Peyer's patch (tissue), 4 donors: ENCODE data around the gene ZP2. TPM values are rescaled to one million over a fixed set of nuclear protein-coding genes. Genes with fewer than 3 reads are reported as not detected.
"Not testable (repeated sequence)": the region's sequence is repeated elsewhere in the genome, so short reads cannot be mapped to it uniquely, and the experiment has no call there.

Experiments
- DNase-seq, 3 donors: peaks; one replicate each; pipeline ENCODE4 v3.0.0-alpha.2; 2017 to 2019
- H3K27ac ChIP-seq, 4 donors: fragments of 200-600 bp; sonication (generic); one replicate each; pipeline ENCODE4 v1.5.1; 2016 to 2019
- H3K27me3 ChIP-seq, 2 donors: fragments of 200-600 bp; sonication (generic); one replicate each; pipeline ENCODE4 v1.5.1; 2019
- H3K36me3 ChIP-seq, 3 donors: fragments of 200-600 bp; sonication (generic); one replicate each; pipeline ENCODE4 v1.5.1; 2016 to 2019
- H3K4me1 ChIP-seq, 4 donors: fragments of 200-600 bp; sonication (generic); one replicate each; pipeline ENCODE4 v1.5.1; 2016 to 2019
- H3K4me3 ChIP-seq, 4 donors: fragments of 200-600 bp; sonication (generic); 1 replicate in 3 of 4; 2 replicates in 1 of 4; pipeline ENCODE4 v1.5.1; 2016 to 2019; ENCODE audit warnings: mild to moderate bottlenecking in 1 of 4
- H3K9me3 ChIP-seq, 4 donors: fragments of 200-600 bp; sonication (generic); one replicate each; pipeline ENCODE4 v1.5.1; 2016 to 2019; ENCODE audit warnings: mild to moderate bottlenecking in 1 of 4
- POLR2A ChIP-seq, 2 donors: fragments of 450-650 bp; IDR thresholded peaks; one replicate each; pipeline ENCODE4 v1.5.1; 2017; ENCODE audit warnings: antibody characterized with exemption in 2 of 2, mild to moderate bottlenecking in 2 of 2, moderate library complexity in 2 of 2
- total RNA-seq, 4 donors: library from RNA; depleted of rRNA; stranded (reverse); fragments of >200 nt; gene quantifications; one replicate each; pipeline ENCODE4 v1.1.0, GENCODE V29; 2016
- TF ChIP-seq, protein P1 (sequence below), 6 experiments: fragments of 450-650 bp in 4 of 6; fragments of 200-600 bp in 2 of 6; sonication (generic) in 1 of 6; IDR thresholded peaks; one replicate each; pipeline ENCODE4 v1.5.1; 2017 to 2019; ENCODE audit warnings: antibody characterized with exemption in 6 of 6, mild to moderate bottlenecking in 3 of 6, moderate library complexity in 1 of 6

ZP2 gene
- total RNA-seq, 4 donors from 2014 or later: 0.54 to 2.3 TPM; not detected in 2

DNA sequence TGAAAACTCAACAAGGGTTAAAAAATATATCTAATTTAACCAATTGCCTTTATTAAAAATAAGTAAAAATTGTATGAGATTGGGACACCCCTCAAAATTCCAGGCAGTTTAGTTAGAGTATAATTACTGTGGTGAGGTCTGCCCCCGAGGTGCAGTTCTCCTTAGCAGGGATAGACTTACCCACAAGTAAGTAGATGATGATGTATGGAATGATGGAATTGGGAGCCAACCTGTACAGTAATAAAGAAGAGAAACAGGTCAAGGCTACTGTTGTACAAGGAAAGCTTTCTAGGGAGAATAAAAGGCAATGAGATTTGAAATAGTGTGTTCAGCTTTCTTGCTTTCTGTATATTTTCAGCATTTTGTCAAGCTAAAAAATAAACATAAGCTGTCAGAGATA is 51.1 kb downstream of the ZP2 start:
- peaks cover 0 to 15% (median 0%) of the 10 kb centered on the region in 3 donors for H3K36me3 ChIP-seq
- no peaks in the 10 kb centered on the region for H3K27me3 ChIP-seq
- no peaks in the 10 kb centered on the region for H3K9me3 ChIP-seq
- no peak overlapping the region for H3K27ac ChIP-seq
- no peak overlapping the region for H3K4me3 ChIP-seq
- DNase-seq: no peak
- TF ChIP-seq POLR2A (IDR thresholded peaks at IDR 0.05): no peak
- TF ChIP-seq, protein P1, sequence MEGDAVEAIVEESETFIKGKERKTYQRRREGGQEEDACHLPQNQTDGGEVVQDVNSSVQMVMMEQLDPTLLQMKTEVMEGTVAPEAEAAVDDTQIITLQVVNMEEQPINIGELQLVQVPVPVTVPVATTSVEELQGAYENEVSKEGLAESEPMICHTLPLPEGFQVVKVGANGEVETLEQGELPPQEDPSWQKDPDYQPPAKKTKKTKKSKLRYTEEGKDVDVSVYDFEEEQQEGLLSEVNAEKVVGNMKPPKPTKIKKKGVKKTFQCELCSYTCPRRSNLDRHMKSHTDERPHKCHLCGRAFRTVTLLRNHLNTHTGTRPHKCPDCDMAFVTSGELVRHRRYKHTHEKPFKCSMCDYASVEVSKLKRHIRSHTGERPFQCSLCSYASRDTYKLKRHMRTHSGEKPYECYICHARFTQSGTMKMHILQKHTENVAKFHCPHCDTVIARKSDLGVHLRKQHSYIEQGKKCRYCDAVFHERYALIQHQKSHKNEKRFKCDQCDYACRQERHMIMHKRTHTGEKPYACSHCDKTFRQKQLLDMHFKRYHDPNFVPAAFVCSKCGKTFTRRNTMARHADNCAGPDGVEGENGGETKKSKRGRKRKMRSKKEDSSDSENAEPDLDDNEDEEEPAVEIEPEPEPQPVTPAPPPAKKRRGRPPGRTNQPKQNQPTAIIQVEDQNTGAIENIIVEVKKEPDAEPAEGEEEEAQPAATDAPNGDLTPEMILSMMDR (IDR thresholded peaks at IDR 0.05): no peak
- peaks cover 0 to 48% (median 0%) of the 10 kb centered on the region in 4 donors for H3K4me1 ChIP-seq

DNA sequence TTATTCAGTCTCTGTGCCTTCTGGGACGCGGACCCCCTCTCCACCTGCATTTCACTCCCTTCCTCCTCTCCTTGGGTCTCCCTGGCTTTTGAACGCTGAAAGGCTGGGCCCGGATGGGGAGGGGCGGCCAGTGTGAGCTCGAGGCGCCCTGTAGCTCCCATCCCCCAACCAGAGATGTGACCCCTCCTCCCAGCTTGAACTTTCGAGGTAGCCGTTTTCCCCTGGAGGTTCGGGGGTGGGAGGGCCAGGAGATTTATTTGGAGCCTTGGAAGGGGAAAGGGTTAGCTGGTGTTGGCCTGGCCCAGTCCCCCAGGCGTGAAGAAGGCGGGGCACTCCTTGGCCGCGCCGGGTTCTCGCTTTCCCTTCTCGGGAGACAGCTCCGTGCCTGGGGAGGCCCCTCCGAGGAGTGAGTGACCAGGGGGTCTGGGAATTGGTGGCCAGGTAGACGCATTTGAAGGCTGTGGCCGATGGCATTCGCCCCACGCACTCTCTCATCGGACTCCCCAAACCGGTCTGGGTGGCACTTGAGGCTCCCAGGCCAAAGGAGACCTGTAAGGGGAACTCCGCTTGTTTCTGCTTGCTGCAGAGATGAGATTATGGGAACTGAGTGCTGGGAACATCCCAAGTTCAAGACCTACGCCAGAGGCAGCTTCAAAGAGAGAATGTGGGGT is 52.0 kb downstream of the ZP2 start:
- Histone ChIP-seq H3K36me3 (peaks cover 0 to 8% (median 0%) of the 10 kb centered on the region in 3 donors), H3K27me3 (no peaks in the 10 kb centered on the region), H3K9me3 (no peaks in the 10 kb centered on the region), H3K4me1 (peaks cover 0 to 48% (median 0%) of the 10 kb centered on the region in 4 donors), H3K27ac (peak overlapping the region; percentile 77 to 88 (median 80)), H3K4me3 (peak overlapping the region; percentile 78 to 91 (median 88))
- TF ChIP-seq, protein P1 (IDR thresholded peaks at IDR 0.05): no peak
- no peak for TF ChIP-seq POLR2A (IDR thresholded peaks at IDR 0.05)
- peak; percentile 29 to 72 (median 59) for DNase-seq

DNA sequence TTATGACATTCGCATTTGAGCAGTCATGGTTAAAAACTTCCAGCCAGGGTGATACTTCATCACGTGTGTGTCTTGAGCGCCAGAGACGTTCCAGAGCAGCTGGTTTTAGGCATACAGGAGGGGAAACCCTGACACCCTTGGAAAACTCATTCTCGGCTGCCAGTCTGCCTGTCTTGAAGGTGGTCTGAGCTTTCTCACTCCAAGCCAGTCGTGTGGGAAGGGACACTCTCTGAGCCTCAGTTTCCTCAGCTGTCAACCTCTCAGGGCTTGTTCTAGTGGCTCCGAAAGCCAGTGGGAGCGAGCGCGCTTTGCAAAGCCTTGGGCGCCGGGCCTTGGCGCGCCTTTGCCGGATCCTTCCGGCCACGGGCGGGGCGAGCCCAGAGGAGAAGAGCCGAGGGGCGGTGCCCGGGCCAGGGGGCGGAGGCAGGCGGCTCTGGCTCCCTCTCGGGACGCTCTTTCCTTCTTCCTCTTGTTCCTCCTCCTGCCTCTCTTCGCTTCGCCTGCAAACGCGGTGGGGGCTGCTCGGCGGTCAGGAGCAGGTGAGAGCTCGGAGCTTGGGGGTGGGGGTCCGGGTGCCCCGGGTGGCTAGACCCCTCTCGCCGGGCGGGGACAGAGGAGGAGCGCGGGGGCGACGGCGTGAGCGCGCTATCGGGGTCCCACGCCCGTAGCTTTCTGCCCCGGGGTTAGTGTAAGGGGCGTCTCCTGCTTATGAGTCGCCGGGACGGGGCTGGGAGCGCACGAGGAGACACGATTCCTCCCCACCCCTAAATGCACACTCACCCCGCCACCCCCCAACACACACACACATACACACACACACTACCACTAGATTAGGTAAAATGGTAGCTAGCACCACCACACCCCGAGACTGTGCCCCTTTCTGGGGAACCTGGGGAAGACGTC is 52.9 kb downstream of the ZP2 start, which contains the start of gene LDAF1:
TSS of gene LDAF1 (plus strand) at position 467 of the 903 bp plus-strand sequence. CDS start 2,509 bp downstream, outside the sequence.
- TF ChIP-seq POLR2A (IDR thresholded peaks at IDR 0.05): peak; percentile 25 to 51
- TF ChIP-seq, protein P1 (IDR thresholded peaks at IDR 0.05): peak in 1 of 6 experiments; percentile 16
- peaks cover 0 to 48% (median 0%) of the 10 kb centered on the region in 4 donors for H3K4me1 ChIP-seq
- no peaks in the 10 kb centered on the region for H3K27me3 ChIP-seq
- H3K27ac ChIP-seq: peak within 1 kb of the TSS; percentile 77 to 88 (median 80)
- peak; percentile 76 to 93 (median 91) for DNase-seq
- H3K36me3 ChIP-seq: peaks cover 0 to 5% (median 0%) of the 10 kb centered on the region in 3 donors
- H3K9me3 ChIP-seq: no peaks in the 10 kb centered on the region
- peak within 1 kb of the TSS; percentile 78 to 91 (median 88) for H3K4me3 ChIP-seq

DNA sequence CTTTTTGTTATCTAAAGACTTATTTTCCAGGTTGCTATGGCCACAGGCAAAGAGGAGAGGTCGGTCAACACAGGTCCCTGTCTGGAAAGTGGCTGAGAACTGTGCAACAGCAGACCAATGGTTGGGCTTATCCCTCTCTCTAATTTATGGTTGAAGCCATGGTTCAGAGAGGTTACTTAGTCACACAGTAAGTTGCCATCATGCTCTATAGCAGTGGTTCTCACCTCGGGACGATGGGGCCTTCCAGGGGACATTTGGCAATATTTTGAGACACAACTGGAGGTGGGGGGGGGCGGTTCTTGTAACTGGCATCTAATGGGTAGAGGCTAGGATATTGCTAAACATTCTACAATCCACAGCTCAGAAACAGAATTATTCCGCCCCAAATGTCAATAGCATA is 53.7 kb downstream of the ZP2 start:
- no peaks in the 10 kb centered on the region for H3K27me3 ChIP-seq
- peaks cover 0 to 41% (median 0%) of the 10 kb centered on the region in 4 donors for H3K4me1 ChIP-seq
- H3K27ac ChIP-seq: peak overlapping the region in 3 of 4 donors; percentile 79 to 88 (median 82)
- no peak overlapping the region for H3K4me3 ChIP-seq
- H3K9me3 ChIP-seq: no peaks in the 10 kb centered on the region
- no peak for DNase-seq
- H3K36me3 ChIP-seq: peaks cover 0 to 5% (median 0%) of the 10 kb centered on the region in 3 donors
- no peak for TF ChIP-seq POLR2A (IDR thresholded peaks at IDR 0.05)
- TF ChIP-seq, protein P1 (IDR thresholded peaks at IDR 0.05): no peak

DNA sequence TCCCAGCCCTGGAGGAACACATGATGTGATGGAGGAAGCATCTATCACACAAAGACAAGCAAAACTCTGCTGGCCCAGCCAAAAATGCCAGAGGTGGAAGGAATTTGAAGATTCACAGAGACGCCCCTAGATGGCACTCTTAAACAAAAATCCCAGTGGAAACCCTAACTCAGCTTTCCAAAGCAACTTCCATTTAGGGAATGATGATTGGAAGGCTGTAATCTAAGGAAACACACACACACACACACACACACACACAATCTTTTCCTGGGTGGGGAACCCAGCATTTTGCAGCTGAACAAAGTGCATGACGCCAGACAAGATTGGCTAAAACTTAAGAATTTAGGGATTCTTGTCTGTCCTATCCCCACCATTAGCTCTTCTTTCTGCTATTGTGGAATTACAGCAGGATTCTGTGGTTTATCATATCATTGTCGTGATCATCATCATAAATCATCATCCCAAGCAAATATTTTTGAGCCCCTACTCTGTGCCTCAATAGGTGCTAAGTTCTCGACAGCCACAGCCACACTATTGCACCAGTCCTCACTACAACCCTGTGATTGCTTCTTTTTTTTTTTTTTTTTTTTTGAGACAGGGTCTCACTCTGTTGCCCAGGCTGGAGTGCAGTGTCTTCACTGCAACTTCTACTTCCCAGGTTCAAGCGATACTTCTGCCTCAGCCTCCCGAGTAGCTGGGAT is 54.5 kb downstream of the ZP2 start:
- H3K27ac ChIP-seq: peak overlapping the region in 1 of 4 donors; percentile 79
- H3K27me3 ChIP-seq: no peaks in the 10 kb centered on the region
- DNase-seq: peak in 1 of 3 donors; percentile 60
- no peaks in the 10 kb centered on the region for H3K9me3 ChIP-seq
- peaks cover 0 to 5% (median 0%) of the 10 kb centered on the region in 3 donors for H3K36me3 ChIP-seq
- peaks cover 0 to 36% (median 0%) of the 10 kb centered on the region in 4 donors for H3K4me1 ChIP-seq
- TF ChIP-seq POLR2A (IDR thresholded peaks at IDR 0.05): no peak
- TF ChIP-seq, protein P1 (IDR thresholded peaks at IDR 0.05): peak; percentile 7 to 80 (median 62)
- no peak overlapping the region for H3K4me3 ChIP-seq

DNA sequence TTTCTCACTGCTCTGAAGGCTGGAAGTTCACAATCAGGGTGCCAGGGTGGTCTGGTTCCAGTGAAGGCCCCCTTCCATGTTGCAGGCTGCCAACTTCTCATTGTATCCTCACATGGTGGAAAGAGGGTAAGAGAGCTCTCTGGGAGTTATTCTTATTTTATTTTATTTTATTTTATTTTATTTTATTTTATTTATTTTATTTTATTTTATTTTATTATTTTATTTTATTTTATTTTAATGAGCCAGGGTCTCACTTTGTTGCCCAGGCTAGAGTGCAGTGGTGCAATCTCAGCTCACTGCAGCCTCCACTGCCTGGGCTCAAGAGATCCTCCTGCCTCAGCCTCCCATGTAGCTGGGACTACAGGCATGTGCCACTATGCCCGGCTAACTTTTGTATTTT is 55.4 kb downstream of the ZP2 start:
- H3K27ac ChIP-seq, H3K4me3 ChIP-seq, H3K27me3 ChIP-seq, DNase-seq, H3K36me3 ChIP-seq, H3K9me3 ChIP-seq: not testable (repeated sequence)
- peaks cover 0 to 30% (median 0%) of the 10 kb centered on the region in 4 donors for H3K4me1 ChIP-seq

DNA sequence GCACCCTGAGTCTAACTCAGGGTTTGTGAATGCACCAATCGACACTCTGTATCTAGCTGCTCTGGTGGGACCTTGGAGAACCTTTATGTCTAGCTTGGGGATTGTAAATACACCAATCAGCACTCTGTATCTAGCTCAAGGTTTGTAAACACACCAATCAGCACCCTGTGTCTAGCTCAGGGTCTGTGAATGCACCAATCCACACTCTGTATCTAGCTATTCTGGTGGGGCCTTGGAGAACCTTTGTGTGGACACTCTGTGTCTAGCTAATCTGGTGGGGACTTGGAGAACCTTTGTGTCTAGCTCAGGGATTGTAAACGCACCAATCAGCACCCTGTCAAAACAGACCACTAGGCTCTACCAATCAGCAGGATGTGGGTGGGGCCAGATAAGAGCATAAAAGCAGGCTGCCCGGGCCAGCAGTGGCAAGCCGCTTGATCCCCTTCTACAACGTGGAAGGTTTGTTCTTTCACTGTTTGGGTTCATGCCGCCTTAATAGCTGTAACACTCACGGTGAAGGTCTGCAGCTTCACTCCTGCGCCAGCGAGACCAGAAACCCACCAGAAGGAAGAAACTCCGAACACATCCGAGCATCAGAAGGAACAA is 58.1 kb downstream of the ZP2 start:
- not testable (repeated sequence) for H3K27ac ChIP-seq, H3K9me3 ChIP-seq, DNase-seq, H3K36me3 ChIP-seq, H3K27me3 ChIP-seq, H3K4me3 ChIP-seq
- peaks cover 0 to 14% (median 0%) of the 10 kb centered on the region in 4 donors for H3K4me1 ChIP-seq
